Measurements from ENCODE around the gene NPVF.

The NPVF gene

DNA sequence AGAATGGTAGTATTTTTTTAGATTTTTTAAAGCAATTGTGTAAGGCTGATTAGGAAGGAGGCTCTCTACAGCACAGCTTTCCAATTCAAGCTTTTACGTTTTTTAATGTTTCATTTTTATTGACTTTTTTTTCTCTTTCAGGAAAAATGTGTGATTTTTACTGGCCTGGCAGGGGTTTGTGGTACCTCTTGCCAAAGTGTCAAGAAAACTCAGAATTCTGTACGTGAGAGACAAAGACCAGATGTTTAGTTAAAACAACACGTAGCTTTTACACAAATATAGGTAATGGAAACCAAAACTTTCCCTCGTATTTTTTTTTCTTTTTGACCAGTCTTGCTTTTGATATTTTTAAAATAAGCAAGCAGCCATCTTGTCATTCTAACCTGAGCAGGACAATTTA is 6.0 kb upstream of the NPVF start:
- H3K27me3 ChIP-seq (ENCODE audit: control insufficient read depth, insufficient read depth, low read length), result no peaks in the 10 kb centered on the region
- H3K27ac ChIP-seq (ENCODE audit: low read depth, low read length), result no peak overlapping the region
- H3K4me3 ChIP-seq (ENCODE audit: low read depth, low read length), result no peak overlapping the region
- H3K36me3 ChIP-seq (ENCODE audit: control insufficient read depth, insufficient read depth, low read length), result no peaks in the 10 kb centered on the region
- H3K4me1 ChIP-seq (ENCODE audit: control insufficient read depth, insufficient read depth, low read length), result no peaks in the 10 kb centered on the region
- H3K9ac ChIP-seq (ENCODE audit: low read depth, low read length), result no peak overlapping the region
- H3K9me3 ChIP-seq (ENCODE audit: control insufficient read depth, insufficient read depth, low read length), result no peaks in the 10 kb centered on the region

- no peak overlapping the region for H3K27ac ChIP-seq (ENCODE audit: low read depth, low read length)
Measured at GRCh38 chr7:25223206-25223605, 5.1 kb downstream of the NPVF start.

GRCh38 chr7:25222666-25223065 is 5.6 kb downstream of the NPVF start:
- H3K27ac ChIP-seq (ENCODE audit: low read depth, low read length), result no peak overlapping the region
- no peaks in the 10 kb centered on the region for H3K9me3 ChIP-seq (ENCODE audit: control insufficient read depth, insufficient read depth, low read length)
- H3K36me3 ChIP-seq (ENCODE audit: control insufficient read depth, insufficient read depth, low read length), result no peaks in the 10 kb centered on the region
- H3K4me1 ChIP-seq (ENCODE audit: control insufficient read depth, insufficient read depth, low read length), result no peaks in the 10 kb centered on the region
- H3K4me3 ChIP-seq (ENCODE audit: low read depth, low read length), result no peak overlapping the region
- H3K27me3 ChIP-seq (ENCODE audit: control insufficient read depth, insufficient read depth, low read length), result no peaks in the 10 kb centered on the region
- no peak overlapping the region for H3K9ac ChIP-seq (ENCODE audit: low read depth, low read length)

More at GRCh38 chr7:25223206-25223605, 5.1 kb downstream of the NPVF start:
- Histone ChIP-seq H3K27me3 (ENCODE audit: control insufficient read depth, insufficient read depth, low read length) (no peaks in the 10 kb centered on the region), H3K4me1 (ENCODE audit: control insufficient read depth, insufficient read depth, low read length) (no peaks in the 10 kb centered on the region), H3K9me3 (ENCODE audit: control insufficient read depth, insufficient read depth, low read length) (no peaks in the 10 kb centered on the region), H3K9ac (ENCODE audit: low read depth, low read length) (no peak overlapping the region), H3K4me3 (ENCODE audit: low read depth, low read length) (no peak overlapping the region), H3K36me3 (ENCODE audit: control insufficient read depth, insufficient read depth, low read length) (no peaks in the 10 kb centered on the region)

GRCh38 chr7:25221009-25221408 is 7.3 kb downstream of the NPVF start:
- Histone ChIP-seq H3K4me1 (ENCODE audit: control insufficient read depth, insufficient read depth, low read length) (no peaks in the 10 kb centered on the region), H3K9ac (ENCODE audit: low read depth, low read length) (no peak overlapping the region), H3K27me3 (ENCODE audit: control insufficient read depth, insufficient read depth, low read length) (no peaks in the 10 kb centered on the region), H3K36me3 (ENCODE audit: control insufficient read depth, insufficient read depth, low read length) (no peaks in the 10 kb centered on the region), H3K4me3 (ENCODE audit: low read depth, low read length) (no peak overlapping the region), H3K9me3 (ENCODE audit: control insufficient read depth, insufficient read depth, low read length) (no peaks in the 10 kb centered on the region), H3K27ac (ENCODE audit: low read depth, low read length) (no peak overlapping the region)

DNA sequence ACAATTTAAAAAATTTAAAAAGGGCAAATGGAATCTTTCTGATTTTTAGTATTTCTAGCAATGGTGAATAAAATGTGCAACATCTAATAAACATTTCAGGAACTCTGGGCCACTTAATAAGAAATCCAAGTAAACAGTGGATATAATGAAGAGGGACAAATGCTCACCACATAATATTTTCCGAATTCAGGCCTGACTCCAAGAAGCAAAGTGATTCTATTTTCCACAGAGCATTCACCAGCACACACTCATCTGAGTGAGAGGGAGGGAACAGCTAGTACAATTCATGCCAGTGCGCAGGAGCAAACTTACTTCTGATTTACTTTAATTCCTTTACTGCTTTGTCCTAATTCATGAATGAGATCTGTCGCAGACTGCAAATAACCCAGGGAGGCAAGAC is 10.1 kb downstream of the NPVF start:
- H3K27me3 ChIP-seq (ENCODE audit: control insufficient read depth, insufficient read depth, low read length), result no peaks in the 10 kb centered on the region
- H3K4me3 ChIP-seq (ENCODE audit: low read depth, low read length), result no peak overlapping the region
- H3K27ac ChIP-seq (ENCODE audit: low read depth, low read length), result no peak overlapping the region
- no peaks in the 10 kb centered on the region for H3K4me1 ChIP-seq (ENCODE audit: control insufficient read depth, insufficient read depth, low read length)
- H3K9me3 ChIP-seq (ENCODE audit: control insufficient read depth, insufficient read depth, low read length), result no peaks in the 10 kb centered on the region
- H3K9ac ChIP-seq (ENCODE audit: low read depth, low read length), result no peak overlapping the region
- H3K36me3 ChIP-seq (ENCODE audit: control insufficient read depth, insufficient read depth, low read length), result no peaks in the 10 kb centered on the region

DNA sequence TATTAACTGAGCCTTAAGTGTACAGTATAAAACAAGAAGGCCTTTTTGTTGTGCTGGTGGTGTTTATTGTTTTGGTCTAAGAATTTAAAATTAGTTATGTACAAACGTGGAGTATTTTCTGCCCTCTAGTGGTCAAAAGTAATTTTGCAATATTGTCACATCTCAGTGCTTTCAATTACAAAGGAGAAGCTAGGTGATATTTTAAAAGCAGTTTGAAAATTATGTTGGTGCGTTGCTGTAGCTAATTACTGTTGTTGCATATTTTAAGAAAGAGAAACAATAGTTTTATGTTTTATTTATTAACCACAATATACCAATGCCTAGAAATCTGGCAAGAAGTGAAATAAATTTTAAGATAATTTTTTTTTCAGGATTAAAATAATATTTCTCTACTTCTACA is 11.4 kb downstream of the NPVF start:
- no peaks in the 10 kb centered on the region for H3K27me3 ChIP-seq (ENCODE audit: control insufficient read depth, insufficient read depth, low read length)
- H3K9me3 ChIP-seq (ENCODE audit: control insufficient read depth, insufficient read depth, low read length), result no peaks in the 10 kb centered on the region
- no peaks in the 10 kb centered on the region for H3K36me3 ChIP-seq (ENCODE audit: control insufficient read depth, insufficient read depth, low read length)
- H3K9ac ChIP-seq (ENCODE audit: low read depth, low read length), result no peak overlapping the region
- no peak overlapping the region for H3K4me3 ChIP-seq (ENCODE audit: low read depth, low read length)
- no peak overlapping the region for H3K27ac ChIP-seq (ENCODE audit: low read depth, low read length)
- H3K4me1 ChIP-seq (ENCODE audit: control insufficient read depth, insufficient read depth, low read length), result no peaks in the 10 kb centered on the region

- H3K27me3 ChIP-seq (ENCODE audit: control insufficient read depth, insufficient read depth, low read length), result no peaks in the 10 kb centered on the region
- H3K36me3 ChIP-seq (ENCODE audit: control insufficient read depth, insufficient read depth, low read length), result no peaks in the 10 kb centered on the region
- H3K4me1 ChIP-seq (ENCODE audit: control insufficient read depth, insufficient read depth, low read length), result no peaks in the 10 kb centered on the region
- H3K27ac ChIP-seq (ENCODE audit: low read depth, low read length), result no peak overlapping the region
- no peaks in the 10 kb centered on the region for H3K9me3 ChIP-seq (ENCODE audit: control insufficient read depth, insufficient read depth, low read length)
- H3K9ac ChIP-seq (ENCODE audit: low read depth, low read length), result no peak overlapping the region
- H3K4me3 ChIP-seq (ENCODE audit: low read depth, low read length), result no peak overlapping the region
Measured at GRCh38 chr7:25215694-25216335, 12.5 kb downstream of the NPVF start.

DNA sequence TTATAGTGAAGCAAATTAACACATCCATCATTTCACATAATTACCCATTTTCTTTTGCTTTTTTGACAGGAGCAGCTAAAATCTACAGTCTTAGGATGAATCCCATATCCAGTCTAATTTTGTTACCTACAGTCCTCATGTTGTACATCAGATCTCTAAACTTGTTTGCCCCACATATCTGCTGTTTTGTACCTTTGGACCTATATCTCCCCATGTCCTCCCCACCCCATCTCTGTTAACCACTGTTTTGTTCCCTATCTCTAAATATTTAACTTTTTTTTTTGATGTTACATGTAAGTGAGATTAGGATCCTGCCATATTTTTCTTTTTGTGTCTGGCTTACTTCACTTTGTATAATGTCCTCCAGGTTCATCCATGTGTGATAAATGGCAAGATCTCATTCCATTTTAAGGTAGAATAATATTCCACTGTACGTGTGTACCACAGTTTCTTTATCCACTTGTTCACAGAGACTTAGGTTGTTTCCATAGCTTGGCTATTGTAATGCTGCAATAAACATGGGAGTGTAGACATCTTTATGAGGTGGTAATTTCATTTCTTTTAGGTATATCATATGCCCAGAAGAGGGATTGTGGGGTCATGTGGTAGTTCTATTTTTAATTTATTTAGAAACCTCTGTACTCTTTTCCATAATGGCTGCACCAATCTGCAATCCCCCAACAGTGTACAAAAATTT is 19.6 kb downstream of the NPVF start:
- H3K4me3 ChIP-seq (ENCODE audit: low read depth, low read length), result no peak overlapping the region
- H3K36me3 ChIP-seq (ENCODE audit: control insufficient read depth, insufficient read depth, low read length), result no peaks in the 10 kb centered on the region
- H3K9ac ChIP-seq (ENCODE audit: low read depth, low read length), result no peak overlapping the region
- H3K27me3 ChIP-seq (ENCODE audit: control insufficient read depth, insufficient read depth, low read length), result no peaks in the 10 kb centered on the region; the same call in 1 of the 2 replicates
- no peaks in the 10 kb centered on the region for H3K9me3 ChIP-seq (ENCODE audit: control insufficient read depth, insufficient read depth, low read length)
- H3K4me1 ChIP-seq (ENCODE audit: control insufficient read depth, insufficient read depth, low read length), result no peaks in the 10 kb centered on the region
- H3K27ac ChIP-seq (ENCODE audit: low read depth, low read length), result no peak overlapping the region

DNA sequence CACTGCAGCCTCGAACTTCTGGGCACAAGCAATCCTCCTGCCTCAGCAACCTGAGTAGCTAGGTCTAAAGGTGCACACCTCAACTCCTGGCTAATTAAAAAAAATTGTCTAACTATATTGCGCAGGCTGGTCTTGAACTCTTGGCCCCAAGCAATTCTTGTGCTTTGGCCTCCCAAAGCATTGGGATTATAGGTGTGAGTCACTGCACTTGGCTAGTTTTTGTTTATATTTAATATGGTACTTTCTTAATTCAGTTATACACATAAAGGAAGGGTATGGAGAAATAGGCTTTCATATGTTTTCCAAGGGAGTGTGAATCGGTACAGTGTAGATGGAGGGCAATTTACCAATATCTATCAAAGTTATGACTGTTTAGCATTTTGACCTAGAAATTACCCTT is 20.4 kb downstream of the NPVF start:
- H3K9ac ChIP-seq (ENCODE audit: low read depth, low read length), result no peak overlapping the region
- no peaks in the 10 kb centered on the region for H3K9me3 ChIP-seq (ENCODE audit: control insufficient read depth, insufficient read depth, low read length)
- H3K27me3 ChIP-seq (ENCODE audit: control insufficient read depth, insufficient read depth, low read length), result no peaks in the 10 kb centered on the region; the same call in 1 of the 2 replicates
- H3K4me1 ChIP-seq (ENCODE audit: control insufficient read depth, insufficient read depth, low read length), result no peaks in the 10 kb centered on the region
- no peaks in the 10 kb centered on the region for H3K36me3 ChIP-seq (ENCODE audit: control insufficient read depth, insufficient read depth, low read length)
- H3K27ac ChIP-seq (ENCODE audit: low read depth, low read length), result no peak overlapping the region
- H3K4me3 ChIP-seq (ENCODE audit: low read depth, low read length), result no peak overlapping the region

- Histone ChIP-seq H3K36me3 (ENCODE audit: control insufficient read depth, insufficient read depth, low read length) (no peaks in the 10 kb centered on the region), H3K4me1 (ENCODE audit: control insufficient read depth, insufficient read depth, low read length) (no peaks in the 10 kb centered on the region), H3K4me3 (ENCODE audit: low read depth, low read length) (no peak overlapping the region), H3K27me3 (ENCODE audit: control insufficient read depth, insufficient read depth, low read length) (no peaks in the 10 kb centered on the region; the same call in 1 of the 2 replicates), H3K27ac (ENCODE audit: low read depth, low read length) (no peak overlapping the region), H3K9me3 (ENCODE audit: control insufficient read depth, insufficient read depth, low read length) (no peaks in the 10 kb centered on the region), H3K9ac (ENCODE audit: low read depth, low read length) (no peak overlapping the region)
Measured at GRCh38 chr7:25206765-25207164, 21.5 kb downstream of the NPVF start.

GRCh38 chr7:25196132-25196896 is 32.0 kb downstream of the NPVF start:
- Histone ChIP-seq H3K27me3 (ENCODE audit: control insufficient read depth, insufficient read depth, low read length) (no peaks in the 10 kb centered on the region), H3K4me1 (ENCODE audit: control insufficient read depth, insufficient read depth, low read length) (no peaks in the 10 kb centered on the region), H3K36me3 (ENCODE audit: control insufficient read depth, insufficient read depth, low read length) (no peaks in the 10 kb centered on the region), H3K4me3 (ENCODE audit: low read depth, low read length) (no peak overlapping the region), H3K9ac (ENCODE audit: low read depth, low read length) (no peak overlapping the region), H3K27ac (ENCODE audit: low read depth, low read length) (no peak overlapping the region), H3K9me3 (ENCODE audit: control insufficient read depth, insufficient read depth, low read length) (peaks cover 11% of the 10 kb centered on the region)
